Measurements from ENCODE around the gene HIP1.
"Not testable (repeated sequence)": the region's sequence is repeated elsewhere in the genome, so short reads cannot be mapped to it uniquely, and the experiment has no call there.

The HIP1 gene

GRCh38 chr7:75567948-75568595 is 170.7 kb downstream of the HIP1 start:
- DNase-seq: no peak

GRCh38 chr7:75565132-75565837 is 173.5 kb downstream of the HIP1 start:
- DNase-seq: peak; percentile 48

GRCh38 chr7:75563171-75563570 is 175.6 kb downstream of the HIP1 start:
- no peak for DNase-seq

DNA sequence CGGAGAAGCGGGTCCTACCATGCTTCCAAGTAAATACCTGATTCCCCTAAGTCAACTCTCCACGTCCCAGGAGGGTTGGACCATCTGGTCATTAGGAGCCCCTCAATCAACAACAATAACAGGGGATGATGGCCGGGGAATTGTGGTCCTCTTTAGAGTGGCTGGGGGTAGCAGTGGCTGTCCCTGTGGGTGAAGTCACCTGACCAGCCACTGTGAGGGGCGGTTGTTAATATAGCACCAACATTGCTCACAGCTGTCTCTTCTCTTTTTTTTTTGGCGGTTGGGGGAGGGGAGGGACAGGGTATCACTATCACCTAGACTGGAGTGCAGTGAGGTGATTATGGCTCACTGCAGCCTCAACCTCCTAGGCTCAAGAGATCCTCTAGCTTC is 178.8 kb downstream of the HIP1 start:
- no peak for DNase-seq

GRCh38 chr7:75559355-75559975 is 179.3 kb downstream of the HIP1 start:
- no peak for DNase-seq

DNA sequence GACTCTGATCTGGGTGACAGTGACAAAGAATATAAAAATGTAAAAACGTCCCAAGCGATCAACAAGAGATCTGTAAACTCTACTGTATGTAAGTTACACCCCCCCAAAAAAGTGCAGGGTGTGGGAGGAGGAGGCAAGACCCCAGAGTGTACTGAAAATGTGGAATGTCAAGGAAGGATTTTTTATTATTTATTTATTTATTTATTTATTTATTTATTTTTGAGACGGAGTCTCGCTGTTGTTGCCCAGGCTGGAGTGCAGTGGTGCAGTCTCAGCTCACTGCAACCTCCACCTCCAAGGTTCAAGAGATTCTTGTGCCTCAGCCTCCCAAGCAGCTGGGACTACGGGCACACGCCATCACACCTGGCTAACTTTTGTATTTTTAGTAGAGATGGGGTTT is 181.9 kb downstream of the HIP1 start:
- not testable (repeated sequence) for DNase-seq

DNA sequence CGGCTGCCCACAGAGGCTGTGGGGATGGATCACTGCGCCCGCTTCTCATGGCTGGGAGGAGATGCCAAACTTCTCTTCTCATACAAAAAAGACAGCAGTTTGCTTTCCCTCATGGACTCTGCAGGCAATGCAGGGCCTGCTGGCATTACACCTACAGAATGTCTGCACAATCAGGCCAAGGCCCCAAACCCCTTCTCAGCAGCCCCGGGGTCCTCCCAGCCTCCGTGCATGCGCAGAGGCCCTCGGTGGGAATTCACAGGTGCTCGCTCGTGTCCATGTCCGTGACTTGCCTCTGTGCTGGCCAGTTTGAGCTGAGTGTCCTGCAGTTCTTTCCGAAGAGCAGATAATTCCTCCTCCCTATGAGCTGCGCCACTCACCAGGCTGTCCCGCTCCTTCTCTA is 183.0 kb downstream of the HIP1 start:
- DNase-seq: no peak

- no peak for DNase-seq
Measured at GRCh38 chr7:75546237-75547015, 192.3 kb downstream of the HIP1 start.

- no peak for DNase-seq
Measured at GRCh38 chr7:75537731-75538130, 201.0 kb downstream of the HIP1 start.

DNA sequence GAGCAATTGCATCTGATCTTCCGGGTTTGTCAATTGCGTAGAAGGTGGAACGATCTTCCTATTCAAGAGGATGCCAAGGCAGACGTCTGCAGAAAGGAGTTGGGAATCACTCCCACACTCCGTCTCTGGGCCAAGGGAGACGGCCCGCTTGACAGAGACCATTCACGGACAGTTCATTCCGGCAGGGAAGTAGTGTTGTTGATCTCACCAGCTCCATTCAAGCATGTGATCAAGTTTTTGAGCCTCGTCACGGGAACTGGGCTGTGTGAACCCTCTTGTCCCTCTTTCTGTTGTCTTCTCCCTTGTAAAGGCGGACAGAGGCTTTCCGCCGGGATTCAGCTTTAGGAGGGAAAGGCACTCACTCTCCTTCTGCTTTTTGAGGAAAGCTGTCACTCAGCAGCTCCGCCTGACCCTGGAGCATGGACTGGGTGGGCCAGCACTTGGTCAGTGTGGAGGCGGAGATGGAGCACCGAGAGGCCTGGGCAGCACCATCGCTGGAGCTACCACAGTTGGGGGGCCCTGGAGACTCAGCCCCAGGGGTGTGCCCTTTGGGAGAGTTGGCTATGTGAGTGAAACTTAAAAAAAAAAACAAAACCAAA is 201.7 kb downstream of the HIP1 start:
- DNase-seq: no peak

GRCh38 chr7:75536491-75536890 is 202.2 kb downstream of the HIP1 start:
- no peak for DNase-seq

GRCh38 chr7:75534727-75535307 is 203.9 kb downstream of the HIP1 start:
- no peak for DNase-seq

- DNase-seq: no peak
Measured at GRCh38 chr7:75533926-75534325, 204.8 kb downstream of the HIP1 start.

- no peak for DNase-seq
Measured at GRCh38 chr7:75532639-75533038, 206.1 kb downstream of the HIP1 start.

DNA sequence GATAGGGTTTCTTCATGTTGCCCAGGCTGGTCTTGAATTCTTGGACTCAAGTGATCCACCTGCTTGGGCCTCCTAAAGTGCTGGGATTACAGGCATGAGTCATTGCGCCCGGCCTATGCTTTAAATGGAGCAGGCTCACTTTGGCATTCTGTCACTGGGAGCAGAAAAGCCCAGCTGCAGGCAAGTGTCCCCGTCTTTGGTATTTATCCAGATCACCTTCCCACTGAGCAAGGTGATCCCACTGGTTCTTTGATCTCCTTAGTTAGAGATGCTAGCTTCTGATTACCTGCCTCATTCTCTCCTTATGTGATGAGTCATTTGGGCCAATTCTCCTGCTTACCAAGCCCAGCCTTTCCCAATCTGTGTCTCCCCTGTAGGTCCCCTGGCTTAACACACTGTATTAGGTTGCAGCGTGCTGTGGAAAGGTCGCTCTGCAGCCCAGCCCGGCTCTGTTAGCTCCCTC is 207.4 kb downstream of the HIP1 start:
- no peak for DNase-seq

GRCh38 chr7:75527224-75527722 is 211.5 kb downstream of the HIP1 start:
- DNase-seq: not testable (repeated sequence)

GRCh38 chr7:75521727-75522126 is 217.0 kb downstream of the HIP1 start:
- not testable (repeated sequence) for DNase-seq

DNA sequence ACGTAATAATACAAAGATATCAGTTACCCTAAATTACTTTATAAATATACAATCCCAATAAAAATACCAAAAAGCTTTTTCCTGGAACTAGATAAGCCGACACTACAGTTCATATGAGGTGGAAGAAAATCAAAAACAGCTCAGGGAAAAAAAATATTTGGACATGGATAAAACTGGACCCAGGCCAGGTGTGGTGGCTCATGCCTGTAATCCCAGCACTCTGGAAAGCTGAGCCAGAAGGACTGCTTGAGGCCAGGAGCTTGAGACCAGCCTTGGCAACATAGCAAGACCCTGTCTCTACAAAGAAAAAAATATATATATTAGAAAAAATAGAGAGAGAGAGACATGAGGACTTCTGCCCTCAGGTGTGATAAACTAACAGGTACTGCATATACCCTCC is 219.9 kb downstream of the HIP1 start:
- DNase-seq: not testable (repeated sequence)

DNA sequence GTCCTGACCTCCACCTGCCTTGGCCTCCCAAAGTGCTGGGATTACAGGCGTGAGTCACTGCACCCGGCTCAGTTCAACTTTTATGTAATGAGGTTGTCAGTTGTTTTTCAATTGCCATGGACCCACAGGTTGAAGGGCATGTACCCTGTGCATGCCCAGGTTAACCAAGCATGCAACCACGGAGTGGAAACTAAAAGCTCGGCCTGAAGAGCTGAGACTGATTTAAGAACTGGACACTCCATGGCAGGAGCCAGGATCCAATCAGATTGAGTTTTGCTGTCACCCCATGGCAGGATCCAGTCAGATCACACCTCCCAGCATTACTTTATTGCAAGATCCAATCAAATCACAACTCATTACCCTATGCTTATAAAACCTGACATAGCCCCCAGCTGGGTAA is 229.7 kb downstream of the HIP1 start:
- DNase-seq: not testable (repeated sequence)

DNA sequence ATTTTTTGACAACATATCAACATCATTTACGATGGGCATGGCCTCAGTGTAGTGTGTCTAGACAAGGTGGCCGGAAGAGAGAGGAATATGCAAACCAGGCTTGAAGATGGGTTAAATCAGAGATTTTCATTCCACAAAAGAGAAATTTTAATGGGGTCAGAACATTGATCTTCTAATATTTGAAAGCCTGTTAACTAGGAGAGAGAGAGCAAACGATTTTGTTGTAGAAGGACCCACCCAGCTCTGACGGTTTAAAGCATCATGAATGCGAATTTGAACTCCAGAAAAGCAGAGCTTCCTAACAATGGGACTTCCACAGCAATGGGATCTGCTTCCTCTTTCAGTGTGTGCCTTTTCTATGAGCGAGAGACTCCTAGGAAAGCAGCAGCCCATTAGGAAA is 246.7 kb downstream of the HIP1 start, which contains the start of gene SPDYE5:
Gene SPDYE5 (plus strand): TSS at position 301 of the 400 bp plus-strand sequence. CDS start 1,728 bp downstream, outside the sequence.
- DNase-seq: not testable (repeated sequence)

DNA sequence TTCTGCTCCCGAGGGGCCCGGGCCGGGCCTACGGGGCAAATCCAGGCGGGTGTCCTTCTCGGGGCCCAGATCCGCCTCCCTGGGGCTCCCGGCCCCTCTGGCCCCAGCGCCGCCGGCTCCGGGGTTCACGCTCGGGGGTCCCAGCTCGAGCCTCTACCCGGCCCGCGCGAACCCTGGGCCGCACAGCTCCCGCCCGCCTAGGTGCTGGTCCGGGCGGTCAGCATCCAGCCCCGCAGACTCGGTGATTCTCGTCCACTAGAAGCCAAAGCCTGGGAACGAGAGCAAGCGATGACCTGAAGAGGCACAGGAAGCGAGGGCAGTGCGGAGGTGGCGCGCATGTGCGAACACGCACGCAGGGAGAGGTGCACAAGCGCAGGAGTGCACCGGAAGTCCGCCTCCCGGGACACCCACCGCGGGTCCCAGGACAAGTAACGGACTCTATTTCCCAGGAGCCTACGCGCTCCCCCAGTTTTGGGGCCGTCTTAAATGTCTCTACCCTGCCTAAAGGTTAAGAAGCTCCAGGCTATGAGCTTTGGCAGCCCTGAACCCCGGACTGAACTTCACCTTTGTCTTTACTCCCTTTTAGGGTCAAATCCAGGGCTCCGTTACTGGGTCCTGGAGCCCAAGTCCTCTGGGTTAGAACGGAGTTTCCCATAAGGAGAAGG is 252.6 kb downstream of the HIP1 start, which contains the start of gene POM121C:
Gene POM121C (minus strand): TSS at position 321 of the 665 bp plus-strand sequence. CDS start 44,803 bp downstream, outside the sequence.
- peak; percentile 77 for DNase-seq

Measured in T1000 (cell line).